ENCODE data around the gene ZNHIT1. TPM values are rescaled to one million over a fixed set of nuclear protein-coding genes. Genes with fewer than 3 reads are reported as not detected.
A peak's percentile ranks its signal among the peaks of the same experiment; 100 is the strongest.

ZNHIT1 gene
- total RNA-seq, 1 donor from 2014 or later = 115 TPM

DNA sequence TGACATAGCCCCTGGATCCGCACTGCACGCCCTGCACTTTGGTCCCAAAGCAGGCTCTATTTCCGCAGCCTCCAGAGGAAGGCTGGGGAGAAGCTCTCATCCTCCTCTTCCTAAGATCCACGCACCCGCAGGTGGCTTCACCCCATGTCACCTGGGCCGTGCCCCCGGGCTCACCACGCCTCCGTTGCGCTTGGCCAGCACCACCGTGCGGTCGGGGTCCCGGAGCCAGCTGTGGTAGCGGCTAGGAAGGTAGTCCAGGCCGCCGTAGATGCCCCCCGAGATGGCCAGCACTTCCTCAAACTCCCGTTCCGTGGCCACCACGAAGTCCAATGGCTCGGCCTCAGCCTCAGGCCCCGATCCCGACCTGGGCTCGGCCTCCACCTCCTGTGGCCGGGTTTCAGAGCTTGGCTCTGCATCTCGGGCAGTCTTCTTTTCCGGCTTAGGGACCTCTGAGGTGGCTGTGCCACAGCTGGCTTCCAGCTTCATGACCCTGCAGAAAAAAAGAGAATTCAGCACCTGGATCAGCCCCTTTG, 43.6 kb upstream of the ZNHIT1 start:
- Histone ChIP-seq H3K27me3 (ENCODE audit: insufficient read depth, low read length) (peaks cover 81% of the 10 kb centered on the region), H3K9ac (ENCODE audit: low read length) (no peak overlapping the region), H4K20me1 (ENCODE audit: insufficient read depth, low read length) (peaks cover 8% of the 10 kb centered on the region), H3K9me3 (ENCODE audit: insufficient read depth, low read depth, low read length) (peaks cover 6% of the 10 kb centered on the region), H3K4me2 (ENCODE audit: low read length) (peak overlapping the region; percentile 75), H3K4me3 (ENCODE audit: insufficient read depth, low read depth, low read length) (no peak overlapping the region), H3K79me2 (ENCODE audit: insufficient read depth, low read length) (no peaks in the 10 kb centered on the region), H2AFZ (ENCODE audit: low read depth, low read length) (no peak overlapping the region), H3K4me1 (ENCODE audit: insufficient read depth, low read length) (peaks cover 30% of the 10 kb centered on the region), H3K36me3 (ENCODE audit: insufficient read depth, low read length) (no peaks in the 10 kb centered on the region), H3K27ac (ENCODE audit: low read depth, low read length) (no peak overlapping the region)
- H3K9me3 Mint-ChIP-seq (ENCODE audit: unreplicated experiment) = peaks cover 11% of the 10 kb centered on the region
- no peak for FAIRE-seq
- TF ChIP-seq, protein P1, sequence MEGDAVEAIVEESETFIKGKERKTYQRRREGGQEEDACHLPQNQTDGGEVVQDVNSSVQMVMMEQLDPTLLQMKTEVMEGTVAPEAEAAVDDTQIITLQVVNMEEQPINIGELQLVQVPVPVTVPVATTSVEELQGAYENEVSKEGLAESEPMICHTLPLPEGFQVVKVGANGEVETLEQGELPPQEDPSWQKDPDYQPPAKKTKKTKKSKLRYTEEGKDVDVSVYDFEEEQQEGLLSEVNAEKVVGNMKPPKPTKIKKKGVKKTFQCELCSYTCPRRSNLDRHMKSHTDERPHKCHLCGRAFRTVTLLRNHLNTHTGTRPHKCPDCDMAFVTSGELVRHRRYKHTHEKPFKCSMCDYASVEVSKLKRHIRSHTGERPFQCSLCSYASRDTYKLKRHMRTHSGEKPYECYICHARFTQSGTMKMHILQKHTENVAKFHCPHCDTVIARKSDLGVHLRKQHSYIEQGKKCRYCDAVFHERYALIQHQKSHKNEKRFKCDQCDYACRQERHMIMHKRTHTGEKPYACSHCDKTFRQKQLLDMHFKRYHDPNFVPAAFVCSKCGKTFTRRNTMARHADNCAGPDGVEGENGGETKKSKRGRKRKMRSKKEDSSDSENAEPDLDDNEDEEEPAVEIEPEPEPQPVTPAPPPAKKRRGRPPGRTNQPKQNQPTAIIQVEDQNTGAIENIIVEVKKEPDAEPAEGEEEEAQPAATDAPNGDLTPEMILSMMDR (IDR thresholded peaks at IDR 0.05; ENCODE audit: insufficient read depth, low read depth, low read length) = no peak
- TF ChIP-seq EZH2 (IDR thresholded peaks at IDR 0.05; ENCODE audit: insufficient read depth, low read length) = peak; percentile 80
- DNase-seq (ENCODE audit: low read depth) = no peak
- no peak overlapping the region for H3K27ac Mint-ChIP-seq (ENCODE audit: unreplicated experiment)
- peaks cover 77% of the 10 kb centered on the region for H3K27me3 Mint-ChIP-seq (ENCODE audit: low read depth, unreplicated experiment)
- H3K4me3 Mint-ChIP-seq (ENCODE audit: unreplicated experiment) = no peak overlapping the region
- peaks cover 21% of the 10 kb centered on the region for H3K4me1 Mint-ChIP-seq (ENCODE audit: low read depth, unreplicated experiment)
- H3K36me3 Mint-ChIP-seq (ENCODE audit: low read depth, unreplicated experiment) = no peaks in the 10 kb centered on the region

DNA sequence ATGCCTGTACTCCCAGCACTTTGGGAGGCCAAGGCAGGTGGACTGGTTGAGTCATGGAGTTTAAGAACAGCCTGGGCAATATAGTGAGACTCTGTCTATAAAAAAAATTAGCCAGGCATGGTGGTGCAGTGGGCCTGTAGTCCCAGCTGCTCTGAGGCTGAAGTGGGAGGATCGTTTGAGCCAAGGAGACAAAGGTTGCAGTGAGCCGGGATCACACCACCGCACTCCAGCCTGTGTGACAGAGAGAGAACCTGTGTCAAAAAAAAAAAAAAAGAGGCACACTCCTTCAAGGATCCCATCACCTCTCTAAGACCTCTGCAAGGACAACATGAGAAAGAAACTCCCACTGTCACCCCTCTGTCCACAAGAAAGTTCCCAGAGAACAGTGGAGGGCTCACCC, 42.3 kb upstream of the ZNHIT1 start:
- no peak overlapping the region for H2AFZ ChIP-seq (ENCODE audit: low read depth, low read length)
- H3K36me3 ChIP-seq (ENCODE audit: insufficient read depth, low read length) = no peaks in the 10 kb centered on the region
- peaks cover 6% of the 10 kb centered on the region for H3K9me3 ChIP-seq (ENCODE audit: insufficient read depth, low read depth, low read length)
- peaks cover 77% of the 10 kb centered on the region for H3K27me3 ChIP-seq (ENCODE audit: insufficient read depth, low read length)
- Mint-ChIP-seq H3K9me3 (ENCODE audit: unreplicated experiment) (peaks cover 7% of the 10 kb centered on the region), H3K4me3 (ENCODE audit: unreplicated experiment) (no peak overlapping the region), H3K27me3 (ENCODE audit: low read depth, unreplicated experiment) (peaks cover 75% of the 10 kb centered on the region), H3K36me3 (ENCODE audit: low read depth, unreplicated experiment) (no peaks in the 10 kb centered on the region), H3K4me1 (ENCODE audit: low read depth, unreplicated experiment) (peaks cover 13% of the 10 kb centered on the region), H3K27ac (ENCODE audit: unreplicated experiment) (no peak overlapping the region)
- no peak overlapping the region for H3K4me2 ChIP-seq (ENCODE audit: low read length)
- no peaks in the 10 kb centered on the region for H3K79me2 ChIP-seq (ENCODE audit: insufficient read depth, low read length)
- H3K4me3 ChIP-seq (ENCODE audit: insufficient read depth, low read depth, low read length) = no peak overlapping the region
- no peak for FAIRE-seq
- TF ChIP-seq, protein P1 (IDR thresholded peaks at IDR 0.05; ENCODE audit: insufficient read depth, low read depth, low read length) = no peak
- no peak for DNase-seq (ENCODE audit: low read depth)
- no peak overlapping the region for H3K27ac ChIP-seq (ENCODE audit: low read depth, low read length)
- peaks cover 21% of the 10 kb centered on the region for H3K4me1 ChIP-seq (ENCODE audit: insufficient read depth, low read length)
- H3K9ac ChIP-seq (ENCODE audit: low read length) = no peak overlapping the region
- peaks cover 1% of the 10 kb centered on the region for H4K20me1 ChIP-seq (ENCODE audit: insufficient read depth, low read length)

DNA sequence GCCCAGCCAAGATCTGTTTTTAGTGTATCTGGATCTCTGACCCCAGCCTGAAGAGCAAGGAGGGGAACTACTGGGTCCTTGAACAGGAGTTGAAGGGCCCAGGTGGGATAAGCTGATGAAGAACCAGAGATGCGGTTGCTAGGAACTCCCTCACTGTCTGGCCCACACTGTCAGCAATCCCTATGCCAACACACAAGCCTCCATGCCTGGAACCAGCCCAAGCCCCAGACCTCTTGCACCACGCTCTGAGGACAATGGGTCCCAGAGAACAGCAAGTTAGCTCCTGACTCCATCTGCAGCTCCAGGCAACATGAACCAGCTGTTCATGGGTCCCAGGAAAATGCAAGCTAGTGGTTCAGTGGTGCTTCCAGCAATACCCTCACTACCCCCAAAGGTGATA, 40.3 kb upstream of the ZNHIT1 start:
- Histone ChIP-seq H3K27ac (ENCODE audit: low read depth, low read length) (no peak overlapping the region), H3K27me3 (ENCODE audit: insufficient read depth, low read length) (peaks cover 59% of the 10 kb centered on the region), H3K36me3 (ENCODE audit: insufficient read depth, low read length) (no peaks in the 10 kb centered on the region), H2AFZ (ENCODE audit: low read depth, low read length) (no peak overlapping the region), H3K4me1 (ENCODE audit: insufficient read depth, low read length) (peaks cover 13% of the 10 kb centered on the region), H3K9ac (ENCODE audit: low read length) (no peak overlapping the region), H3K4me3 (ENCODE audit: insufficient read depth, low read depth, low read length) (no peak overlapping the region), H3K9me3 (ENCODE audit: insufficient read depth, low read depth, low read length) (peaks cover 6% of the 10 kb centered on the region), H3K79me2 (ENCODE audit: insufficient read depth, low read length) (no peaks in the 10 kb centered on the region), H3K4me2 (ENCODE audit: low read length) (no peak overlapping the region), H4K20me1 (ENCODE audit: insufficient read depth, low read length) (no peaks in the 10 kb centered on the region)
- no peak for FAIRE-seq
- no peak for DNase-seq (ENCODE audit: low read depth)
- no peak for TF ChIP-seq EZH2 (IDR thresholded peaks at IDR 0.05; ENCODE audit: insufficient read depth, low read length)
- TF ChIP-seq, protein P1 (IDR thresholded peaks at IDR 0.05; ENCODE audit: insufficient read depth, low read depth, low read length) = no peak
- Mint-ChIP-seq H3K9me3 (ENCODE audit: unreplicated experiment) (no peaks in the 10 kb centered on the region), H3K36me3 (ENCODE audit: low read depth, unreplicated experiment) (no peaks in the 10 kb centered on the region), H3K27ac (ENCODE audit: unreplicated experiment) (no peak overlapping the region), H3K4me3 (ENCODE audit: unreplicated experiment) (no peak overlapping the region), H3K27me3 (ENCODE audit: low read depth, unreplicated experiment) (peaks cover 69% of the 10 kb centered on the region), H3K4me1 (ENCODE audit: low read depth, unreplicated experiment) (peaks cover 2% of the 10 kb centered on the region)
